OCI-LY7 (cell line): ENCODE data around the gene ARL8B. TPM values are rescaled to one million over a fixed set of nuclear protein-coding genes. Genes with fewer than 3 reads are reported as not detected.

Experiments used
- BruUV-seq: library from RNA; stranded (reverse); fragments of 400-500 nt; replicated peaks from 2 replicates; lab custom pipeline; 2021; lab: Mats Ljungman, UMichigan
- CTCF ChIA-PET: fragments of 300-600 bp; sonication (Branson Sonifier 250); formaldehyde crosslinking; loops from one replicate; lab custom pipeline; 2022; ENCODE audit warnings: antibody characterized with exemption; ENCODE audit not compliant: unreplicated experiment; lab: Charles Lee
- POLR2A ChIA-PET: fragments of 300-600 bp; sonication (Branson Sonifier 250); formaldehyde crosslinking; loops from one replicate; lab custom pipeline; 2022; ENCODE audit warnings: antibody characterized with exemption; lab: Charles Lee
- DNase-seq: peaks from one replicate; pipeline ENCODE4 v3.0.0-alpha.2; 2015; ENCODE audit warnings: low spot score
- H2AFZ ChIP-seq: fragments of 200-600 bp; sonication (generic), shearing (Covaris generic); 2 replicates; pipeline ENCODE4 v1.6.1; 2014; ENCODE audit warnings: mild to moderate bottlenecking, antibody characterized with exemption, low read length, moderate library complexity
- H3K27ac ChIP-seq: fragments of 200-600 bp; sonication (generic); 2 replicates; pipeline ENCODE4 v1.5.1; 2014; ENCODE audit warnings: mixed run types, low read depth, mild to moderate bottlenecking, moderate library complexity, low read length, inconsistent platforms; ENCODE audit not compliant: poor library complexity, severe bottlenecking
- H3K36me3 ChIP-seq: fragments of 200-600 bp; sonication (generic); 2 replicates; pipeline ENCODE4 v1.6.1; 2014; ENCODE audit warnings: mild to moderate bottlenecking, antibody characterized with exemption, low read length, moderate library complexity, mixed read lengths; ENCODE audit not compliant: insufficient read depth
- H3K4me1 ChIP-seq: fragments of 200-600 bp; sonication (generic); 2 replicates; pipeline ENCODE4 v1.5.1; 2014; ENCODE audit warnings: mild to moderate bottlenecking, low read length; ENCODE audit not compliant: insufficient read depth, poor library complexity, severe bottlenecking
- H3K4me2 ChIP-seq: fragments of 200-600 bp; sonication (generic); 2 replicates; pipeline ENCODE4 v1.6.1; 2014; ENCODE audit warnings: mild to moderate bottlenecking, low read length
- H3K4me3 ChIP-seq: fragments of 200-600 bp; sonication (generic); 2 replicates; pipeline ENCODE4 v1.5.1; 2014; ENCODE audit warnings: mild to moderate bottlenecking, low read depth, low read length; ENCODE audit not compliant: poor library complexity, severe bottlenecking
- H3K79me2 ChIP-seq: fragments of 200-600 bp; sonication (generic); 2 replicates; pipeline ENCODE4 v1.6.1; 2016; ENCODE audit warnings: low read depth, mild to moderate bottlenecking, low read length, moderate library complexity, mixed read lengths; ENCODE audit not compliant: insufficient read depth
- H3K9me2 ChIP-seq: fragments of 200-600 bp; sonication (generic); 2 replicates; pipeline ENCODE4 v1.6.1; 2016; ENCODE audit warnings: mild to moderate bottlenecking, low read length, mixed read lengths; ENCODE audit not compliant: insufficient read depth
- H3K9me3 ChIP-seq: fragments of 200-600 bp; sonication (generic); 2 replicates; pipeline ENCODE4 v1.6.1; 2014; ENCODE audit warnings: mild to moderate bottlenecking, mixed run types, low read length, mixed read lengths
- H4K20me1 ChIP-seq: fragments of 200-600 bp; sonication (generic); 2 replicates; pipeline ENCODE4 v1.6.1; 2014; ENCODE audit warnings: mild to moderate bottlenecking, antibody characterized with exemption, low read length, moderate library complexity, mixed read lengths; ENCODE audit not compliant: insufficient read depth
- CTCF ChIP-seq: fragments of 200-600 bp; sonication (generic); conservative IDR thresholded peaks from 2 replicates; pipeline ENCODE4 v1.5.1; 2014; ENCODE audit warnings: mild to moderate bottlenecking, antibody characterized with exemption, low read length, moderate library complexity, mixed read lengths
- EZH2phosphoT487 ChIP-seq: fragments of 200-600 bp; sonication (generic); IDR thresholded peaks from 2 replicates; pipeline ENCODE4 v1.6.1; 2018; ENCODE audit warnings: low read depth, borderline replicate concordance, mild to moderate bottlenecking, mixed run types, antibody characterized with exemption, low read length, moderate library complexity, mixed read lengths
- intact Hi-C: fragments of 100-400 bp; cut with micrococcal nuclease; formaldehyde crosslinking; loops from one replicate; pipeline ENCODE4 v1.10.0; 2022; ENCODE audit not compliant: unreplicated experiment
- total RNA-seq, 2 experiments: library from RNA; depleted of rRNA in 1 of 2; stranded (reverse); fragments of >200 nt in 1 of 2; shearing (Covaris generic) in 1 of 2; gene quantifications; 2 replicates each; pipeline ENCODE4 v1.2.3, GENCODE V29; 2014 to 2022

Gene ARL8B
- total RNA-seq, 2 experiments from 2014 or later: 27.1 to 60.4 TPM

GRCh38 chr3:5194801-5195509 is 72.9 kb downstream of the ARL8B start:
- Histone ChIP-seq H3K79me2 (peaks cover 86% of the 10 kb centered on the region), H4K20me1 (peaks cover 24% of the 10 kb centered on the region; the same call in 1 of the 2 replicates), H2AFZ (no peak overlapping the region), H3K4me2 (peak overlapping the region; percentile 69), H3K4me3 (peak overlapping the region; percentile 46), H3K9me3 (no peaks in the 10 kb centered on the region), H3K27ac (peak overlapping the region; percentile 99), H3K36me3 (peaks cover 87% of the 10 kb centered on the region), H3K4me1 (peaks cover 87% of the 10 kb centered on the region), H3K9me2 (no peaks in the 10 kb centered on the region)
- BruUV-seq: no TSS peak
- TF ChIP-seq CTCF (no peak), EZH2phosphoT487 (no peak)
- POLR2A ChIA-PET: interaction anchor here (0.5 to 11.4 kb wide), 9 partner anchors 11 to 1525 kb away, joined by 3 to 444 read pairs (median 4); partner anchors contain the start of gene EDEM1
- intact Hi-C loops: no loop called here
- CTCF ChIA-PET: interaction anchor here (1.0 to 1.3 kb wide), 4 partner anchors 9 to 14 kb away, joined by 3 to 5 read pairs (median 4); no protein-coding TSS in a partner anchor
- DNase-seq: peak; percentile 70

GRCh38 chr3:5195605-5196004 is 73.5 kb downstream of the ARL8B start:
- peaks cover 87% of the 10 kb centered on the region for H3K36me3 ChIP-seq
- POLR2A ChIA-PET: interaction anchor here (0.5 to 11.4 kb wide), 9 partner anchors 12 to 1525 kb away, joined by 3 to 444 read pairs (median 4); partner anchors contain the start of gene EDEM1
- H3K9me2 ChIP-seq: no peaks in the 10 kb centered on the region
- CTCF ChIA-PET: interaction anchor here (1.0 to 2.2 kb wide), 3 partner anchors 9 to 14 kb away, joined by 3 to 5 read pairs (median 3); no protein-coding TSS in a partner anchor
- H4K20me1 ChIP-seq: peaks cover 19% of the 10 kb centered on the region; the same call in 1 of the 2 replicates
- H3K4me3 ChIP-seq: peak overlapping the region; percentile 46
- no TSS peak for BruUV-seq
- TF ChIP-seq EZH2phosphoT487: no peak
- no peak for TF ChIP-seq CTCF
- peak overlapping the region; percentile 99 for H3K27ac ChIP-seq
- DNase-seq: peak; percentile 75
- H3K4me2 ChIP-seq: peak overlapping the region; percentile 69
- H2AFZ ChIP-seq: no peak overlapping the region
- H3K4me1 ChIP-seq: peaks cover 91% of the 10 kb centered on the region
- peaks cover 86% of the 10 kb centered on the region for H3K79me2 ChIP-seq
- intact Hi-C loops: loop anchor here (2.0 kb wide), 1 partner anchor 15 kb away; no protein-coding TSS in a partner anchor
- H3K9me3 ChIP-seq: no peaks in the 10 kb centered on the region
